HFF-Myc (cell line): ENCODE measurements around the gene SARNP.

ENCODE experiments used
- DNase-seq: peaks from one replicate; pipeline ENCODE4 v3.0.0-alpha.2; 2011; ENCODE audit warnings: low read depth; ENCODE audit errors: extremely low read depth
- H3K4me3 ChIP-seq: replicated peaks from 2 replicates; pipeline ENCODE4 v1.5.1; 2011; ENCODE audit warnings: low read depth, mild to moderate bottlenecking, control low read depth, low read length
- CTCF ChIP-seq: IDR thresholded peaks from 2 replicates; pipeline ENCODE4 v1.5.1; 2012; ENCODE audit warnings: mild to moderate bottlenecking, low read depth, low read length, control low read depth; ENCODE audit errors: missing control alignments

SARNP gene

GRCh38 chr12:55845785-55846496 is 28.4 kb upstream of the SARNP start:
- TF ChIP-seq CTCF, result no peak

GRCh38 chr12:55845361-55845760 is 27.8 kb upstream of the SARNP start:
- no peak overlapping the region for H3K4me3 ChIP-seq
- DNase-seq, result no peak
- no peak for TF ChIP-seq CTCF

More at GRCh38 chr12:55845785-55846496, 28.4 kb upstream of the SARNP start:
- no peak overlapping the region for H3K4me3 ChIP-seq
- DNase-seq, result no peak

DNA sequence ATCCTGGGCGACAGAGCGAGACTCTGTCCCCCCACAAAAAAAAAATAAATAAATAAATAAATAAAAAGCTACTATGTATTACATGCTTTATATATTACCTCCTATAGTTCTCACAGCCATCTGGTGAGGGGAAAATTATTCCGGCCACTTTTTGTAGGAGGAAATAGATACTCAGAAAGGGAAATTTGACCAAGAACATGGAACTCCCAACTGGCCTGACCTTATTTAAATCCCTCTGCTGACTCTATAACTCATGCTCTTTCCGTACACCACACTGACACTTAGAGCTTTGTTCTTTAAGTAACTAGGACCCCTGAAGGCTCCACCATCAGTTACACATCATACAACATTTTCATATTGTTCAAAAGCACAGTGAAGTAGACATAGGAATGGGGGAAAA is 27.4 kb upstream of the SARNP start:
- TF ChIP-seq CTCF, result no peak
- H3K4me3 ChIP-seq, result no peak overlapping the region
- DNase-seq, result no peak

DNA sequence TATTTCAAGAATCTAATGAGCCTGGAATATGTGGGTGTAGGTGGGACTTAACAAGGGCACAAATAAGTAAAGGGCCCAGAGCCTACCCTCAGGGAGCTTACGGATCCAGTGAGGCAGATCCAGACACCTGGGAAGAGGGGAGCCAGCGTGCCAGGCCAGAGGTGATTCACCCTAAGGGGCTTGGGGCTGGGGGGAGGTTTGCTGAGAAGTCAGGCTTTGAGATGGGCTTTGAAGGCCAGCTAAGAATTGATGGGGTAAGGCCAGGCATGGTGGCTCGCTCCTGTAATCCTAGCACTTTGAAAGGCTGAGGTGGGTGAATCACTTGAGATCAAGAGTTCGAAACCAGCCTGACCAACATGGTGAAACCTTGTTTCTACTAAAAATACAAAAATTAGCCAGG is 25.9 kb upstream of the SARNP start:
- no peak overlapping the region for H3K4me3 ChIP-seq
- DNase-seq, result no peak
- TF ChIP-seq CTCF, result no peak

DNA sequence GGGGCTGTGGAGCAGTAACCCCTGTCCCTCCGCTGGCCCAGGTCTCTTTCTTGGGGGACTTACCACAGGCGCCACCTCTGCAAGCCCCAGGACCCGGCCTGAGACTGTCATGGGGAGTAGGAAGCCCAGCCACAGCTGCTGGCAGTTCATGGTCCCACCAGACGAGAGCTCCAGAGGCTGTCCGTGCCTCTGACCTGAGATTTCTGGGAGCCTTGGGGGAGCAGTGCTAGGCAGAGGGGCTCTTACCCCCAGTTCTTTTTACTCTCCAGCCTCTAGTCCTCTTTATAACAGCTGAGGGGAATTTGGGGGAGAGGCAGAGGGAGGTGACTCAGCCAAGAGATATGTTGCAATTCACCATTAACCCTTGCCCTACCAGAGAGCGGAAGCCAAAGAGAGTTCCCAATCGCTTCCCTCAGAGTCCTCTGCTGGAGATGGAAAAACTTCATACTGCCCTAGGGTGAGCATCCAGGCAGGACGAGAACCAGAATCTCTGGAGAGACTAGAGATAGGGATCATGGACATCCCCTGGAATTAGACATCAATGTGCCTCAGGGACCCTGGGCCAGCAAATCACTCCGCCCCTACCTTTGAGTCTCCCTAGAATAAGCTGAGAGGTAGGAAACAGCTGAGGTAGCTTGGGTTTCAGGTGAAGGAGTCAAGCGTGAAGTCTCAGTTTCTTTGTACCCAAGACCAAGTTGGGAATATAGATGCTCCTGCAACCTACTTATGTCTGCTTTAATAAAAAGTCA is 25.3 kb upstream of the SARNP start, which contains the start of gene MMP19:
TSS of gene MMP19 (minus strand) at position 256 of the 749 bp plus-strand sequence. CDS start at position 150, 106 bp downstream.
- H3K4me3 ChIP-seq, result peak within 1 kb of the TSS; percentile 41
- no peak for TF ChIP-seq CTCF
- DNase-seq, result peak; percentile 65

DNA sequence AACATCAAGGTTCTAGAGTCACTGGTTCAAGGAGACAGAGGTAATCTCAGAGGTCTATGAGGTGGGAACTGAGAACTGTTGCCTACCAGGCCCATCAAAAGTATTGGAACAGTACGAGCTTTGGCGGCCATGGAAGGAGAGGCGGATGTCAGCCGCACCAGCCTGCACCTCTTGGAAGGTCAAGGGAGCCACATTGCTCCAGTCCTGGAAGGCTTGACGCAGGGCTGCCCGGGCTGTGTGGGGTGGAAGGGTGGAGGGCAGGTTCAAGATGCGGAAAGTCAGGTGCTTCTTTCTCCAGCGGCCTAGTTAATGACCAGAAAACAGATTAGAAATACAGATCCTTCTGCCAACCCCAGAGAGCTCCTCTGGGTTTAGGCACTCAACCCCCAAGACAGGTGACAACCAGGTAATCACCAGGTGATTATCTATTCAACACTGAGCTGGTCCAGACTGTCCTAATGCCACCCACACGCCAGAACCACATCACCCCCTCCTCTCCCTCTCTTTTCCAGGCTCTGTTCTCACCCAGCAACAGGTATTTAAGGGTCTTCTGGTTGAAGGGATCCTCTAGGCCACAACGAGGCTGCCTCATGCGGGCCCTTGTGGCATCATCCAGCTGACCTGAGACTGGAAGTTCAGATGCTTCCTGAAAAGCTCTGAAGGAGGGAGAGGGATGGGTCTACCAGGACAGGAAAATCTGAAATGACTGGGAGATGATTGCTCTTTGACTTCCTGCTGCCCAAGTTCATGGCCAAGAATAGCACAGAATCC is 23.2 kb upstream of the SARNP start:
- H3K4me3 ChIP-seq, result no peak overlapping the region
- no peak for TF ChIP-seq CTCF

More for the DNA sequence above, 23.2 kb upstream of the SARNP start:
- DNase-seq, result no peak
